GM21423 (cell line): Measurements from ENCODE around the gene DLG5.

Experiments used
- ATAC-seq: cut with Tn5 transposase; IDR thresholded peaks from one replicate; pipeline ENCODE4 v1.9.1; 2021; ENCODE audit warnings: mild to moderate bottlenecking, moderate library complexity; ENCODE audit not compliant: unreplicated experiment

DLG5 gene

DNA sequence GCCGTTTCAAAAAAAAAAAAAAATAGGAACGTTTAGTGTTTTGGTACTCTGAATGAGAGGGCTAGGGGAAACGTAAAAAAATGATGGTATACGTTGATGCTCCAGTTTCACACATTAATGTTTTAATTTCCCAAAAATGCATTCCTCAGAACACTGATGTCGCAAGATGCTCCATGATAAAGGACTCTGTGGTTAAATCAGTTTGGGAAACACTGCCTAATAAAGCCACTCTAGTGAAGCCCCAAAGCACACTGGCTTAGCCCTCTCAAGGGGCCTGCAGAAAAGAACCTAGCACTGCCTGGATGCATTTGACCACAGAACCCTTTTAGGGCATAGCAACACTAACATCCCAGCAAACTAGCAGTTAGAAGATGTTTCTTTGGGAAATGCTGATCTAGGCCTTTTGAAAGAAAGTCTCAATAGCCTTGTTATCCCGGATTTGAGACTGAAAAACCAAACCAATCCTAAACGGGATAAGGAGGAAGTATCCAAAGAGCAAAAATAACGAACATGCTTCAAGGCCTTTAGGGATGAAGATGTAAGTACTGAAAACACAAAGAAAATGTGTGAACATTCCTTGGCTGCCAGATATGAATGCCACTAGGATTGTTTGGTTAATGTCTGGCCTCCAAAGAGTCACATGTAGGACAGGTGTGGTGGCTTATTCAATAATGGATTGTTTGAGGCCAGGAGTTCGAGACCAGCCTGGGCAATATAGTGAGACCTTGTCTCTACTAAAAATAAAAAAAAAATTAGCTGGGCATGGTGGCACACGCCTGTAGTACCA lies 11.0 kb downstream of the DLG5 start:
- ATAC-seq: no peak

DNA sequence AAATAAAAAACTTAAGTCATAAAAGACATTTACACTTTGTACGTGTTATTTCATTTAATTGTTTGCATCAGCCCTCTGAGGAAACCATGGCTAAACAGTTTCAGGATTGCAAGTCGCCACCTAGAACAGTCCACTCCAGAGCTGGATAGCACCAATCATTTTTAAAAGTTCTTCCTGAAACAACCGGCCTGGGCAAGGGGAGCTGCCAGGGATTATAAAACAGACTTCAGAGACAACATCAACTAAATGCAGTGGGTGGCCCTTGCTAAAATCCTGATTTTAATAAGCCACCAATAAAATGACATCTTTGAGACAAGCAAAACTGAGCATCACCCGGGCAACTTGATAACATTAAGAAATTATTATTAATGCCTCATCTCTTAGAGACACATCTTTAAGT lies 13.5 kb downstream of the DLG5 start:
- ATAC-seq: no peak

DNA sequence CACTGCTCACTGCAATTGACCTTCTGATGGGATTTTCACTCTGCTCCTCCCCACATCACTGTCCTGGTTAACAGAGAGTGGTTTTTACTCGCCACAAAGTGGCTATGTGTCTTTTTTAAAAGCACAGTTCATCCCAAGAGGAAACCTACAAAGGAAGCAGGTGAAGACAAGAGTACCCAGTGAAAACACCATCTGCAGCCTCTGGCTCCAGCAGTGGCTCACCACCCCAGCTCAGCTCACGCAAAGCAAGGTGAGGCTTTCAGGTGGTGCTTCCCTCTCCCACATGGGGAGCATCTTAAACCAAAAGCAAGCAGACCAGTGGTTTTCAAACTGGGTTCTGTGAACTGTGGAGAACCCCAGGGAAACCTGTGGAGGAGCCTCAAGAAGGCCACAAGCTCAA lies 14.0 kb downstream of the DLG5 start:
- no peak for ATAC-seq

DNA sequence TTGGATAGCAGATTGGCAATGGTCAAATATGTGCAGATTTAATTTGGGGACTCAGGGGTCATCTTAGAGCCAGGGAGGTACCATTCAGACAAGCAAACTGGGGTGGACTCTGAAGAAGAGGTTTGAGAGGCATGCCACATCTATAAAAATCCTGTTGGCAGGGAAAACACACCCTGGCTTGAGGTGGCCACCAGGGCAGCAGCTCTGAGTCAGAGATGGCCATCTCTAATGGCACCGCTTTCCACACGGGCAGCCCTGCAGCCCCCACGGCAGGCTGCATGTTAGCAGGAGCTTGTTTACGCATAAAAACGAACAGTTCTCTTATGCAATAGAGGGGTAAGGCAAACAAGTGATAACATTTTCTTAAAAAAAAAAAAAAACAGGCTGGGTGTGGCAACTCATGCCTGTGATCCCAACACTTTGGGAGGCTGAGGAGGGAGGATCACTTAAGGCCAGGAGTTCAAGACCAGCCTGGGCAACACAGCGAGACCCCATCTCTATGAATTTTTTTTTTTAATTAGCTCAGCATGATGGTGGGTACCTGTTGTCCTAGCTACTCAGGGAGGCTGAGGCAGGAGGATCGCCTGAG lies 14.9 kb downstream of the DLG5 start:
- ATAC-seq: no peak

DNA sequence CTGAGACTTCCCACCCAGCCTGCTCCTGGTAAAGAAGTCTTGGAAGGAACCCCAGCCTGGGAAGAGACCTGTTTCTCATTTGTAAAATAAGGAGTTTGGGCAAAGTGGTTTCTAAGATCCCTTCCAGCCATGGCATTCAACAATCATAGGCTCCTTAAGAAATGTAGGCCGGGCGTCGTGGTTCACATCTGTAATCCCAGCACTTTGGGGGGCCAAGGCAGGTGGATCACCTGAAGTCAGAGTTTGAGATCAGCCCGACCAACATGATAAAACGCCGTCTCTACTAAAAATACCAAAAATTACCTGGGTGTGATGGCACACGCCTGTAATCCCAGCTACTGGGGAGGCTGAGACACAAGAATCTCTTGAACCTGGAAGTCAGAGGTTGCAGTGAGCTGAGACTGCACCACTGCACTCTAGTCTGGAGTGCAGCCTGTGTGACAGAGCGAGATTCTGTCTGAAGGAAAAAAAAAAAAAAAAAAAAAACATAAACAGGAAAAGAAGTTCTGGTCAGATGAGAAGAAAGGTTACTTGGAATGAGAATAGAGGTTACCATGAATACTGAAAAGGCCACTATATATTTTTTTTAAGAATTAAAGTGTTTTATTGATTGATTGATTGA lies 15.9 kb downstream of the DLG5 start:
- ATAC-seq: no peak

DNA sequence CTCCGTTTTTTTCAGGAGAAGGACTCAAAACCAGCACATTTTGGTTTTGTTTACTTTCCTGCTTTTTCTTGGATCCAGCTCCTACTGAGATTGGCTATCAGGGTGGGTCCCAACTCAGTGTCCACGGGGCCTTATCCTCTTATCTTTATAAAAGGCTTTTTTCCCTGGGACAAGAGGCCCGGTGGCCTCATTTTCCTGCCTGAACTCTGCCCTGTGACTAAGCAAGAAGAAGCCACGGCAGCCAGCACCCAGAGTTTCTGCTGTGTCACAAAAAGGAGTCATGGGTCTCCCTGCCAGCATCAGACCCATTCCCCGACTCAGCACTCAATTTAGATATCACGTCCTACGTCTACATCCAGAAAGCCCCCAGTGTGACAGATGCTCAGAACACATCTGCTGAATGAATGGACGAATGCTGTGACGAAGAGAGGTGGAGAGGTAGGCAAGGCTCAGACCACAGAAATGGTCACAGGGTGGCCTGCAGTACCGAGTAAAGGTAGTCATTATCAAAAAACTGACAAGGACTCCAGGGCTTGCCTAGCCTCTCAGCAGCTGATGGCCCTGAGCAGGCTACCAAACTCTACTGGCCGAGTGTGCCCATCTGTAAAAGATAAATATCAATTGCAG lies 16.7 kb downstream of the DLG5 start:
- no peak for ATAC-seq

DNA sequence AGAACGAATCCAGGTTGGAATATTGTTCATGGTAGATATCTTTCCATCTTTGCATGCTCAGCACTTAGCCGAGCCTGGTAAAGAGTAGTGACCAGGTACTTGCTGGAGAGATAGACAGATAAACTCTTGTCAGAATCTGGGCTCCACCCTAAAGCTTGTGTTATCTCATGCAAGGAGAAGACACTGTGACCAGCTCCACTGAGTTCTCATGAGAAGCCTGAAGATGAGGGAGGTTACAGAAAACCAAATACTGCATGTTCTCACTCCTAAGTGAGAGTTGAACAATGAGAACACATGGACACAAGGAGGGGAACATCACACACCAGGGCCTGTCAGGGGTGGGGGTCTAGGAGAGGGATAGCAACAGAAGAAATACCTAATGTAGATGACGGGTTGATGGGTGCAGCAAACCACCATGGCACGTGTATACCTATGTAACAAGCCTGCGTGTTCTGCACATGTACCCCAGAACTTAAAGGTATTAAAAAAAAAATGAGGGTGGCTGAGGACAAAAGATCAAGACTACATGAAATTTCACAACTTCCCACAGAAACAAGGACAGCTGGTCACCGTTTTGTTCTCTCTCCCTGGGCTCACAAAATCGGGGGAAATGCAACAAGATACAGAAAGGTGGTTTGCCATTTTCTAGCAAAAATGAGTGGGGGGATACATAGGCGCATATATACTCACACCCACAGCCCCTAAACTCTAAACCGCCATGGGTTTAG lies 17.4 kb downstream of the DLG5 start:
- ATAC-seq: no peak

DNA sequence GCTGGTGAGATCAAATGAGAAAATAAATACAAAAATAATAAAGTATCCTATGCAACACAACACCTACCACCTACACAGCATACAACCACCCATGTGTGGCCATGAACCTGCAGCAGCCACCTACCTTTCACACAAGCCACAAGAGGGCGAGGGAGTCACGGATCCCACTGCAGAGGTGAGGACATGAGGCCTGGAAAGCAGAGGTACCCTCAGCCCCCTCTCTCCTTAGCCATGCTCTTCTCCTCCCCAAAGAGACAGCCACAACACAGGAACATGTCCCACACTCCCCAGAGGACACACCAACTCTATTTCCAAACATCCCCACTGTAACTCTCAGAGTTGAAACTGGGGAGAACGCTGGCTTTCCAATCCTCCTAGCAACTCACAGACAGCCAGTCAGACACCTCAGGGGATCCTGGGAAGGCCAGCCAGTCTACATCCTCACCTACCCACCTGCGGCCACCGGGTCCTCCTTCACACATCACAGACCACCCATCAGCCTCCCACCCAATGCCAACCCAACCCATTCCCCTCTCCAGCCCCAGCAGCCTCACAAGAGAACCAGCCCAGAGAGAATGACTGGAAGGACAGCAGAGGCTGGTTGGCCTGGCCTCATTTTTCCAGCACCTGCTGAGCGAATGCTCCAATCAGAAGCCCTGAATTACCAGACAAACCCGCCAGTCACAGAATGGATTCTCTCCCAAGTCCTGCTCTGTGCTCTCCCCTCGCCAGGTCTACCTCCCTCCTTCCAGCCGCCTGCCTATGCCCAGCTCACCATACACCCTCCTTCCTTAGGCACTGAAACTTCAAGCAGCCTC lies 18.4 kb downstream of the DLG5 start:
- ATAC-seq: no peak

DNA sequence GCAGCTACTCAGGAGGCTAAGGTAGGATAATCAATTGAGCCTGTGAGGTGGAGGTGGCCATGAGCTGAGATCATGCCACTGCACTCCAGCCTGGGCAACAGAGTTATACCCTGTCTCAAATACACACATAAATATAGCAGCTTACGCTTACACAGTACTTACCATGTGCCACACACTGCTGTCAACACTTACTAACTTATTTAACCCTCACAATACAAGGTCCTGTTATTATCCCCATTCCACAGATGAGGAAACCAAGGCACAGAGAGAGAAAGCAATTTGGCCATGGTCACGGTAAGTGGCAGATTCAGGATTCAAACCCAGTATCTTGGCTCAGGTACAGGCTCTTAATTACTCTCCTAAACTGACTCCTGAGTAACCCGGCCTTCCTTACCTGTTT lies 19.1 kb downstream of the DLG5 start:
- no peak for ATAC-seq

DNA sequence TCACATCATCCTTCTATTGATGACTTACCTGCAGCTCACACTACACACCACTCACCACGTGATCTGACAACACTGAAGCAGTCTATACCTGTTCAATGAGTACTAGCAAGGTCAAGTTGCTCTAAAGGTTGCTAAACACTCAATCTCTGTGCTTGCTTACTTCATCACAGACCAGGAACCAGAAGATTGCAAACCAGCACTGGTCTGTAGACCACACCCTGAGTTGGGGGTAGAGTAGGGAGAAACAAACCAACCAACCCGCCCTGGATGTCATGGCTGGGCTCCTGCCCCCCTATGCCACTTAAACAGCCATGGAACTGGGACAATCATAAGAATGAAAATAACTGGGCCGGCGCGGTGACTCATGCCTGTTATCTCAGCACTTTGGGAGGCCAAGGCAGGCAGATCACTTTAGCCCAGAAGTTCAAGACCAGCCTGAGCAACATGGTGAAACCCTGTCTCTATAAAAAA lies 19.6 kb downstream of the DLG5 start:
- ATAC-seq: no peak

DNA sequence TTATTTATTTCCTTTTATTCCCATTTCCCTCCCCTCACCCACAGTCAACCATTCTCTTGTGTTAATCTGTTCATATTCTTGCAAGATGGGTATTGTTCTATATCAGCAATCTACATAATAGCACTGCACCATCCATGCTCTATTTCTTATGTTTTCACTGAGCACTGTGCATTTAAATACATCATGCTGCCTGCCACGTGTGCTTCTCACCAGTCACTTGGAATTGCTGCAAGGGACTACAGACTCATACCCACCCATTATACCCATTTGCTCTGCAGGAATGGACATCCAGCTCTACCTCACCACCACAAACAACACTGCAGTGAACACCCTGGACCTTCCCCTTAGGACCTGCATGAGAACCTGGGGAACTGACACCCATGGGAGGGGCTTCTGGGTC lies 20.8 kb downstream of the DLG5 start:
- no peak for ATAC-seq

DNA sequence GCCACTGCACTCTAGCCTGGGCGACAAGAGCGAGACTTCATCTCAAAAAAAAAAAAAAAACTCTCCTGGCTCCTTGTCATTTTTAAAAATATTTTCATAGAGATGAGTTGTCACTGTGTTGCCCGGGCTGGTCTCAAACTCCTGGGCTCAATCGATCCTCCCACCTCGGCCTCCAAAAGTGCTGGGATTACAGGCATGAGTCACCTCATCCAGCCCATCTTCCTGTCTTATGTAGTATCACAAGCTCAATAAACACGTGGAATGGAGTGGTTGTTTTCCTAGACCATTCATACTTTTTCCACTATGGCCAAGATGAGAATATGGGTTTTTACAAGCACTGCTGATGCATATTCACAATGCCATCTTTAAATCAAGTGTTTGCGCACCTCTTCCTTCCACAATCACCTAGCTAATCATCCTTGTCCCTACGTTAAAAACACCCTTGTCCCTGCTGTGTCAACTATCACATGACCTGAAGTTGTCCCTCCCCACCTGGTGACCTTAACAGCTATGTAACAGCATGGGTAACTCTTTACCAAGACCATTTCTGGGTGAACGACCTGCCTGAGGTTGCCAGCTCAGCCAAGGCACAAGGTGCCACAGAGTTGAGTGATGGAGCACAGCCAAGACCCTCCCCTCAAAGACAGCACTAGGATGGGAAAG lies 21.3 kb downstream of the DLG5 start:
- ATAC-seq: no peak

DNA sequence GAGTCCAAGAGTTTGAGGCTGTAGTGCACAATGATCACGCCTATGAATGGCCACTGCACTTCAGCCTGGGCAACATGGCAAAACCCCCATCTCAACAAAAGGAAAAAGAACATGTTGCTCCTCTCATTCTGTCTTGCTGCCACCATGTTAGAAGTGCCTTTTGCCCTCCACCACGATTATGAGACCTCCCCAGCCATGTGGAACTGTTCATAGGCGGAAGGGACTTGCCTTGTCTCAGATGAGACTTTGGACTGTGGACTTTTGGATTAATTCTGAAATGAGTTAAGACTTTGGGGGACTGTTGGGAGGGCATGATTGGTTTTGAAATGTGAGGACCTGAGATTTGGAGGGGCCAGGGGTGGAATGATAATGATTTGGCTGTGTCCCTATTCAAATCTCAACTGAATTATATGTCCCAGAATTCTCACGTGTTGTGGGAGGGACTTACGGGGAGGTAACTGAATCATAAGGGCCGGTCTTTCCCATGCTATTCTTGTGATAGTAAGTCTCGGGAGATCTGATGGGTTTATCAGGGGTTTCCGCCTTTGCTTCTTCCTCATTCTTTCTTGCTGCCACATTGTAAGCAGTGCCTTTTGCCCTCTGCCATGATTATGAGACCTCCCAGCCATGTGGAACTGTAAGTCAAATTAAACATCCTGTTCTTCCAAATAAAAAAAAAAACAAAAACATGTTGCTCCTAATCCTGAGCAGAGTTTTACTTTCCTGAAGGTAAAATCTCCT lies 22.3 kb downstream of the DLG5 start:
- no peak for ATAC-seq

DNA sequence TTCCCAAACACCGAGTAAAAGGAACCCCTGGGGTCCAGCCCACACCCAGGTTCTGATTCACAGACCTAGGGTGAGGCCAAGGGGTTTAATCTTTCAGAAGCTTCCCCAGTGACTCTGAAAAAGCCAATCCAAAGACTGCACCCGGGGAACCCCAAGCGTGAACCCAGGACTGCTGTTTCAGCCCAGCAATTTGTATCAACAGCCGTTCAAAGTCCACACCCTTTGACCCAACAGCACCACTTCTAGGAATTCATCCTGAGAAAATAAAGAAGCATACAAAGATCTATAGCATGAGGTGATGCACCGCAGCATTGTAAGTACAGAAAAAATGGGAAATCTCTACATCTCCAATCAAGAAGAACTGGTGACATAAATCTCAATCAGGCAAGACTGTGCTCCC lies 24.4 kb downstream of the DLG5 start:
- no peak for ATAC-seq

DNA sequence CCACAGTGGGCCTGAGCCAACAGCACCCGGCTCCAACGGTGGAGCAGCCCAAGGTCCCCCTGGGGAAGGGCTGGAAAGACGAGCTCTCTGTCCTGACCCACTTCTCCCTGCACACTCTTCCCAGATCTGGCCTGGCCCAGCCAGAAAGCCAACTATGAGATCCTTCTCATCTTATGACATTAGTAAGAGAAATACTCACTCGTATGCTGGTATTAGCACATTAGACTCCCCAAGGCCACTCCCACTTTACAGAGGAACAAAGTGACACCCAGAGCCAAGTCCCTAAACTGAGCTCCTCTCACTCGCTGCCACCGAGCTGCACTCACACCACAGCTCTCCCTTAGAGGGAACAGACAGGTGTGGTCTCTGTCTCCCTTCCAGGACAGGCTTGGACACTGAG lies 24.8 kb downstream of the DLG5 start:
- no peak for ATAC-seq

DNA sequence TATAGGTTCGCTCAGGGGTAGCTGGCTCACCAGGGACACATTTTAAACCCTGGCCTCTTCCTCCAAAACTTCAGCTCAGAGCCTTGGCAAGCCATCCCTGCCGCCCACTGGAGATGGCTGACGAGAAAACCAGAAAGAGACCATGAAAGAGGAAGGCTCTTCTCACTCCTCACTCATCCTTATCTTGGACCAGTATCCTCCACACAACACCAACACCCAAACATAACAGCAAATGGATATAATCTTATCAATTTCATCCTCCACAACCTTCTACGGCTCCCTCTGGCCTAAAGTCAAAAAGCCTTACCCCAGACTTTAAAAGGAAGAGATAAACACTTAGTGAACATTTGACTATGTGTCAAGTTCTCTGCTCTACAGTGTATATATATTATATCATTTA lies 26.9 kb downstream of the DLG5 start:
- ATAC-seq: no peak

DNA sequence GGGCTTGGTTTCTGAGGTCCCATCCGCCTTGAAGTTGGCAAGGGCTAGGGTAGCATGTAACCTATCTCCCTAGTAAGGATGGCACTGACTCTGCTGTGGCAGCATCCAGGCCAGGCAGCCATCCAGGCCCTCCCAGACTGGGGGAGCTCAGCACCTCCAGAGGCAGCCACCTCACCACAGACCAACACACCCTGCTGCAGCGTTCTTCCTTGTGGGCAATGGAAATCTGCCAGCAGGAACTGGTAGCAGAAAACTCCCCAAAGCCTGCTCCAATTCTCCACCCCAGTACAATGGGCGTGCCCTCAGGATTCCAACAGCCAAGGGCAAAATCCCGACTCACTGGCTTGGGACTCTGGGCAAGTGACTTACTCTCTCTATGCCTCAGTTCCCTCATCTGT lies 27.5 kb downstream of the DLG5 start:
- no peak for ATAC-seq

DNA sequence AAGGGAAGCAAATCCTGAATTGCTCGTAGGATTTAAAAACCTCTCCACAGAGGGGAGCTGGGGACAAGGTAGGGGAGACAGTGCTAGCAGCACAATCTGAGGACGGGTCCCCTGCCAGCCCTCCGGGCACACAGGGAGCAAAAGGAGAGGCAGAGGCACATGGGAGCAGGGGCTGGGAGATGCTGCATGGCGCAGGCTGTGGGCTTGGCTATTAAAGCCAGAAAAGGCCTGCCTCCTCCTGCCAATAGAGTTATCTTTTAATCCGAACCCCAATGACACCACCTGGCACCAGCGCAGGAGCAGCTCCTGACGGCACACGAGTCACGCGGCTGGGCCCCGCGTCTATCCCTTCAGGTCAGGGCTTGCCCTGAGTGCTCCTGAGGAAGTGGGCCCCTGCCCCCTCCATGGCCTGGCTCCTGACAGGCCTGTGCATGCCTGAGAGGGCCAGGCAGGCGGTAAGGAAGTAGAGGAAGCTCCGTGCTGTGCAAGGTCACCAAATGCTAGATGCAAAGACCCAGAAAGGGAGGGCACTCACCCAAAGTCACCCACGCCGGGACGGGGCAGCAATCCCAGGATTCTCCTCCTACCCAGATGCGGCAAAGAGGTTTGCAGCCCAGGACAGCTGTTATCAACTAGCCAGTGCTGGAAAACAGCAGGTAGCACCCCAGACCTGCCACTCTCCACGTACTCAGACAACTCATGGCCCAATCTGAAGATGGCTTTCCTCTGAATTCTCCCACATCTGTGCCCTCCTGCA lies 28.1 kb downstream of the DLG5 start:
- no peak for ATAC-seq
